CD4-positive, alpha-beta T cell treated with Interleukin-1 beta for 1 hour (primary cell): ENCODE data around the gene FAM193B.
A peak's percentile ranks its signal among the peaks of the same experiment; 100 is the strongest.

ENCODE experiments used
- DNase-seq, 2 donors: peaks; one replicate each; pipeline ENCODE4 v3.0.0-alpha.2; 2020 to 2022

Gene FAM193B

GRCh38 chr5:177483042-177483441 lies 71.3 kb downstream of the FAM193B start:
- DNase-seq = no peak

- no peak for DNase-seq
Observed at GRCh38 chr5:177482359-177482795, 72.0 kb downstream of the FAM193B start.

DNA sequence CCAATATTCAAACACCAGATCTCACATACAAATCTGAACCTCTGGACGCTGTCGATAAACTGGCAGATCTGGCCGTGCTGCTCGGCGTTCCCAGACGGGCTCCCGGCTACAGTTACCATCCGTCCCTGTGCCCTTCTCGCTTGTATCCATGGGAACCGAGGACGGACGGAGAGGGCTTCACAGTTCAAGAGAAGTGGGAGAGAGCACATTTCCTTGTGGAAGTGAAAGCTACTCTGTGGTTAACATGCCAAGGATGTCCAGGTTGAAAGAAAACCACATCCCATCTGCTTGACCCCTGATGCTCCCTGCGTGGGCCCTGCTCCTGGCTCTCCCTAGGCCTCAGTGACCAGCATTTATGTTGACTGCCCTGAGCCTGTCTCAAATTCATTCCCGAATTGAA lies 74.6 kb downstream of the FAM193B start:
- DNase-seq = no peak

GRCh38 chr5:177478711-177479646 lies 75.4 kb downstream of the FAM193B start:
- DNase-seq = peak in 1 of 2 donors; percentile 59

DNA sequence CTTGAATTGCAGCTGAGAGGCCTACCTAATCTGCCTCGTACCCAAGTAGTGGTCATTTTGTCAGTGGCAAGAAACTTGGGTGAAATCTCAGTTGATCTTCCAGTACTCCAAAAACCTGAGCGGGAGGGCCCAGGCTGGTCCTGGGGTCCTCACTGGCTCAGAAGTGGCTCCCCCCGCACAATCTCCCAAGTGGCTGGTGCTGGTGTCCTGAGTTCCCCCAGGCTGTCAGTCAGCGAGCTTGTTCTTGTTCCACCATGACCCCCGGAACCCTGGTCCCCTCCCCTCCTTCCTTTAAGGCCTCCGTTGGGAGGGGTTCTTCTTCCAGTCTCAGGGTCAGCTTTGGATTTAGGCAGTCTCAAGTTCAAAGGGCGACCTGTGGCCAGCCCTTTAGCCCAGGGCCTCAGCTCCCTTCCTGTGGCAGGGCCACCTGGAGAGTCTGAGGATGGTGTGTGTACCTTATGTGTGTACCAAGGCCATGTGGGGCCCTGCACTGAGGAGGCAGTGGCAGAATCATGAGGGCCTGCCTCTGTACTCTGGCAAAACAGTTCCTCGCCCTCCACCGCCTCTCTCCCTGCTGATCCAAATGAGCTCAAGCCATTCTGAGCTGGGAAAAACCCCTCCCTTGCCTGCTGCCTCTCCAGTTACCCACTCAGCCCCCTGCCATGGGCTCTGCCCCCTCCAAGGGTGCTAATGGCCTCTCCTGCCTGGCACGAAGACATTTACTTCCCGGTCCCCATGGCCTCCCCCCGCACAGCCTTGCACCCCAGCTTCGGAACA lies 76.5 kb downstream of the FAM193B start:
- DNase-seq = no peak

- DNase-seq = no peak
Observed at GRCh38 chr5:177476531-177477233, 77.7 kb downstream of the FAM193B start.

DNA sequence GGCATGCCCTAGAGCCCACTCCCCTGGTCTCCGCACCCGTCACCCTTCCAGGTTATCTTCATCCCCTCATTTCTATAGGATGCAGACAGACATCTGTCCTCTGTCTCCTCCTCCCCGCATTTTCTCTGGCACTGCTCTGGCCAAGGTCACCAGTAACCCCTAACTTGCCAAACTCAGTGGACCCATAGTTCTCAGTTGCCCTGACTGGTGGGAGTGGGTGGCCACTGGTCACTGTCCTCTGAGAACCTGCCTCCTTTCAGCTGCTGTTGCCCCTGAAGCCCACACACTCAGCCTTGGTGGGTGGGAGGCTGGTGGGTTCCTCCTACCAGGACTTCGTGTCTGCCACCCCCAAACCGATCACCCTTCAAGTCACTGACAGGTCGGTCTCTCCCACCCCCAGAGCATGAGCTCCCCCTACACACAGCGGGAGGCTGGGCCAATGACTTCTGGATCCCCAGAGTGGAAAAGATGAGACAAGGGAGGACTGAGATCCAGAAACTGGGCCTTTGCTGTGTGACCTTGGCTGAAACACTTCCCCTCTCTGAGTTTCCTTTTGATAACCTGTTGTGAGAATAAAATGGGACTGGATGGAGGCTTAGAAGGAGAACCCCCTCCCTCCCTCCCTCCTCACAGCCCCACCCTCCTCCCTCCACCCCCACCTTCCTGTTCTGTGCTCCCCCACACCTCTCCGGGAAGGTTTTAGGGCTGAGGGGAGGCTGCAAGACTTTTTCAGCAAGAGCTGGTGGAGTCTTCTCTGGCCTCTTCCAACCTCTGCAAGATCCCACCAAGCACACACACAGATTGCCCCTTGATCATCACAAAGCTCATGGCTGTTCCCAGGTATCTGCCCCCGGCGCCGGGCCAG lies 78.6 kb downstream of the FAM193B start:
- DNase-seq = no peak

GRCh38 chr5:177474846-177475562 lies 79.4 kb downstream of the FAM193B start:
- DNase-seq = no peak

DNA sequence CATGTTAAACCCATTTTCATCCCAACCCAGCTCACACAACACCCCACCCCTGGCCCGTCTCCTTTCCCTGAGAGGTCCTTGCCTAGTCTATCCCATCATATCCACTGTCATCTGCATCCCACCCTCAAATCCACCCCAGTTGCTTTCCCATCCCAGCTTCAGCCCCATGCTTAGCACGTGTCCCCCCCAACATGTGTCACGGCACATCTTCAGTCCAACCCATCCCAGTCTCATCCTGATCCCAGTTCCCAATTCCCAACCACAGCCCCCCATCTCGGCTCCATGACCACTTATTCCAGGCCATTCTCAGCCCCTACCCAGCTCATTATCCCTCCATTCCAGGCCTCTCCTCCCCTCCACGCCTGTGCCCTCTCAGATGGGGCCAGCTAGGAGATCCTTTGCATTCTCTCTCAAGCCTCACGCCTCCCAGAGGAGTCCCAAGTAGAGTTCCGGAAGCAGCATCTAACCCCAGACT lies 80.3 kb downstream of the FAM193B start:
- no peak for DNase-seq

DNA sequence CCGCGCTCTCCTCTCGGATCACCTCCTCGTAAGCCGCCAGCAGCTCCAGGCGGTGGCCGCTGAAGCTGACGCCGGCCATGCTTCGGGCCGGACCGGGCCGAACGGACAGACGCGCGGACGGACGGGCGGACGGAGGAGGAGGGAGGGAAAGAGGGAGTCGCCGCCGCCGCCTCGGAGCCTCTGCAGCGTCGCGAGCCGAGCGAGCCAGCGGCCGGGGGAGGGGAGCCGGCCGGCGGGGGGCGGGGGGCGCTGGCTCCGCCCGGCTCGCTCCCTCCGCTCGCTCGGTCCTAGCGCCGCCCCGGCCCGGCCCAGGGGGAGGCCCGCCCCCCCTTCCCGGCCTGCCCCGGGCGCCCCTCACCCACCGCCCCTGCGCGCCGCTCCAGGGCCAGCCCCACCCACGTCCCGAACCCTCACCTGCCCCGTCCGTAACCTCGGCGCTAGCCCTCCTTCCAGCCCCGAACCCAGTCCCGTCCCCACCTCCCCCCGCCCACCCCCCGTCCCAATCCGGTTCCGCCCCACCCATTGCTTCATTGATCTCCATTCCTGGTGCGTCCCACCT lies 80.8 kb downstream of the FAM193B start, which contains the start of gene DBN1:
Gene DBN1, minus strand, starts transcription at position 192 of the 559 bp plus-strand sequence. Its CDS starts 113 bp downstream, at position 79.
- no peak for DNase-seq

- peak; percentile 64 to 67 for DNase-seq
Observed at GRCh38 chr5:177472460-177473442, 81.6 kb downstream of the FAM193B start.

DNA sequence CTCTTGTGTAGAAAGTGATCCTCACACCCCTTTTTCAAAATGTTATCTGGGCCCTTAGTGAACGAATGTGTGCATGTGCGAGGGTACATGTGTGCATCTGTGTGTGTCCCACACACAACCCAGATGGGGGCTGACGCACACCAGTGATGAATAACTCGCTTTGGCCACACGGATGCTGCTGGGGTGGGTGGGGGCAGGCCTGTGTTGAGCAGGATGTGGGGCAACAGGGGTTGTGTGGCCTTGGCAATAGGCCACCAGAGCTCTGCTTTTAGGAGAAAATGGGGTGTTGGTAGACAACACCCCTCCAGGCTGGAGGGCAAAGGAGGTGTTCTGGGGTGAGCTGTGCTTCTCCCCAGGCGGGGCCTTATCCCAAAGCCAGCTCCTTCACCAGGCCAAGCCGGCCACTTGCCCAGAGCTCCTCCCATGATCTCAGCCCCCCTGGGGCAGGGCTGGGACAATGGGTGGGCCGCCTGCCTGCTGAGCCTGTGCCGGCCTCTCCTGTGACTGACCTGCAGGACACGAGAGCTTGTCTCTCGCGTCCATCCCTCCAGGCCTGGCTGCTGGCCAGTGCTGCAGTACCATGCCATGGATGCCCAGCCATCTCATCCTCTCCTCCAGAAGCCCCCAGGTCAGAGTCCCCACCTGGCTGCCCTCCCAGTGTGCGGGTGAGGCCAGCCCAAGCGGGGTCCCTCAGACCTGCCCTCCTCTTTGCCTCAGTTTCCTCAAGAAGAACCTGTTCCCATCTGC lies 82.6 kb downstream of the FAM193B start:
- DNase-seq = peak in 1 of 2 donors; percentile 43

GRCh38 chr5:177470759-177471536 lies 83.4 kb downstream of the FAM193B start:
- no peak for DNase-seq
